SH-SY5Y (cell line): Measurements from ENCODE around the gene RAG2.

Experiments used
- GATA2 ChIP-seq: IDR thresholded peaks from 2 replicates; pipeline ENCODE4 v1.6.1; 2011; ENCODE audit warnings: mild to moderate bottlenecking, low read depth, low read length
- GATA3 ChIP-seq: IDR thresholded peaks from 2 replicates; pipeline ENCODE4 v1.6.1; 2011; ENCODE audit warnings: low read depth, mild to moderate bottlenecking, low read length, moderate library complexity

The RAG2 gene

DNA sequence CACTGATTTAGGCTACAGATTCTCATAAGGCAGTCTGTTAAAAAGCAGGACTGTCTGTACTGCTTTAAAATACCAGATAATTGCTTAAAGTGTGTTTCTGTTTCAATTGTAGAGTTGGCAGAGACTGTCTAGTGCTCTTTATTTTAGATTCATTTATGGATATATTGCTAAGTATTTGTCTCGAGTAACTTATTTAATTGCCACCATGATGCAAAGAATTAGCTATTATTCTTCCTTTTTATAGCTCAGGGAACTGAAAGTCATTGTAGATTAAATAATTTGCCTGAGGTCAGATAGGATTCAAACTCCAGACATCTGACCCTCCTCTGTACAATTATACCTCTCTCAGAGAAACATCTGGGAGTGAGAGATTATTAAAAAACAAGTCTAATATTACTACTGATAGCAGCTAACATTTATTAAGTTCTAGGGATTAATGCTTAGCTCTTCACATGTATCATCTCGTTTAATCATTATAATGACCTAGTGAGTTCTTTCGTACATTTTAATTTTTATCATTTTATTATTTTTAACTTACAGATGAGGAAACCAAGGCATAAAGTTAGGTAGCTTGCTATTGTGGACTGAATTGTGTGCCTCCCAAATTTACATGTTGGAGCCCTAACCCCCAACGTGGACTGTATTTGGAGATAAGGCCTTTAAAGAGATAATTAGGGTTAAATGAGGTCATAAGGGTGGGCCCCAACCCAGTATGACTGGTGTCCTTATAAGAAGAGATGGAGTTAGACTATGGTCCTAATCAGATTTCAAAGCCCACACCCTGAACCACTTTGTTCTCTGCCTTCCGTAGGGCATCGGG, 19.7 kb upstream of the RAG2 start:
- TF ChIP-seq GATA3 (no peak), GATA2 (no peak)

DNA sequence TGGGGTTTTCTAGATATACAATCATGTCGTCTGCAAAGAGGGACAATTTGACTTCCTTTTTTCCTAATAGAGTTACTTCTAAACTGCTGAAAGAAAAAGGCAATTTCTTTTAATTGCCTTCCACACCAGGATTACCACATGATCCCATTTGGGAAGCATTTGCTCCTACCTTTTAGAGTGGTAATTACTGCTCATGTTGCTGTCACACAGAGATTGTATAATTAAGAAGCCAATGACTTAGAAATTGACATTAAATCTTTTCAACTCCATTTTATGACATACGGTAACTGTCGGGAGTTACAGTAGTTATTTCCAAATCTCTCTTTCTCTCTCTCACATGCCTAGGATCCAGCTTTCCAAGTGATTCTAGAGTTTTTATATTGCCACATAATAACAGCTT, 17.8 kb upstream of the RAG2 start:
- TF ChIP-seq GATA3: no peak
- no peak for TF ChIP-seq GATA2

DNA sequence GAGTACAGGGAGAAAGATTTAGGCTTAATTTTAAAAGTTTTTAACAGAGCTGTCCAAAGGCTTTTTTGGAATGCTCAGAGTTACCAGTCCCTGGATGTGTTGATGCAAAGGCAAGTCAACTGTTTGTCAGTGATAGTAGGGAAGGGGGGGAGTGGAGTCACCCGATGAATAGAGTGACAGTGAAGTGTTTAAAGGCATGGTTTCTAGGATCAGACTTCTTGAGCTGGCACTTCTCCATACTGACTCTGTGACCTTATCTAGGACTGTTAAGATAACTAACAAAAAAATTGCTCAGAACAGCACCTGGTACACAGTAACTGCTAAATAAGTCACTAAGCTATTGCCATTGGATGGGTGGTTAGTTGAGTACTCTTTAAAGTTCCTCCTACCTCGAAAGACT, 11.3 kb upstream of the RAG2 start:
- TF ChIP-seq GATA2: no peak

DNA sequence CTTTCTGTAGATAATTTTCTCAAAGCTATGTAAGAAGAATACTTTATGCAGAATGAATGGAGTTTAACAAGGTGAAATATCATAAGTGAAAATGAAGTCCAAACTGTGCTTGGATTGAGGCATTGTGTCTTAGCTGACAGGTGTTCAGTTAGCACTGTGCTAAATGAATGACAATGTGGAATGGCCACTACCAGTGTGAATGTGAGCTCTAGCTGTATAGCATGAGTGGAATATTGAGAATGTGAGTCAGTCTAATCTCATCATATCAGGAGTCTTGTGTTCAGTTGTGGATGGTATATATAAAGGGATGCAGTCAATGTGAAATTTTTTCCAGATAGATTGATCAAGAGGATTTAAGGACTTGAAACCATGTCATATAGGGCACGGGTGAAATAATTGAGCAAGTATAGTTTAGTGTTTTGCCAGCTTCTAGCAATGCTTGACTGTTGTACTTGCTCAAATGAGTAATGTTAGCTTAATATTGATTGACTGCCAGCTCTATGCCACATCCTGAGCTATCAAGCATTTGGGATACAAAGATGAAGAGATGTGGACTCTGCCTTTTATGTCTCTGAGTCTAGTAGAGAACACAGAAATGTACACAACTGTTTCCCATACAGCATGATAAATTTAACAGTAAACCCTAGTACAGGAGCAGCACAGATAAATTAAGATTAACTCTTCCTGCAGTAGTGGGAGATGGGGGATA, 10.6 kb upstream of the RAG2 start:
- TF ChIP-seq GATA2 (no peak), GATA3 (no peak)

DNA sequence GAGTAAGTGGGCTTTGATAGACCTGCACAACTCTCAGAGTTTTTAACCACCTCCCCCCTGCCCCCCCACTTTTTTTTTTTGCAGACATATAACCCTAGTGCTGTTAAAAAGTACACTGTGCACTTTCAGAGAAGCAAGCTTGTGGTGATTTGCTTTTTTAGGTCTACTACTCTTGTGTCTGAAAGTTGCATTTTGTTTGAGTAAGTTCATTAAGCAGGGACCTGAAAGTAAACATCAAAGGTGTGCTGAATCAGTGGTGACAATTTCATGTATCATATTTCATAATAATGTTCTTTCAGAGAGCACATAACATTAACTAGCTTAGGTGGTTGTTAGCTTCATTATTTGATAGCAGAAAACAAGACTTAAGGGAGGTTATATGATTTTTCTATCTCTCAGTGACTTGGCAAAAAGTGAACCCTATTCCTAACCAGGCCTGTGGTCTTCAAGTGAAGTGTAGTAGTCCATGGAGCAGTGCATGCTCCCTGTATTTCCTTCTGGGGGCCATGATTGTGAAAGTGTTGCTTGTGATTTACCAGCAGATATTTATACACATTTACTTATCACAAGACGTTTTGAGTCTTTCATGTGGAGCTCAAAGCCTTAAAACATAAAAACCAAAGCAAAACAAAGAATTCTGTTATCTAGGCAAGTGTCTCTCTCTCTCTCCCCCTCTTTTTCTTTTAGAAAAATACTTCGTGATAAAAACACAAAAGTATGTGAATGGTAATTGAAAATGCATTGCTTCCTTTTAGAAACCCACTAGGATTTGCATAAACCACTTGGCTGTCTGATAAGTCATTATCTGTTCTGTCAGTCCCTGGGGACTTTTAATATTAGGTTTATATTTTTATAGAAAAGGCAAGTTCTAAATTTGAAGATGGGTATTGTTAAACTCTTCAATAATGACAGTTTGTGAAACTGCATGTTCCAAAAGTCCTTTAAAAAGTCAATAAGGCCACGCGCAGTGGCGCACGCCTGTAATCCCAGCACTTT, 7.5 kb upstream of the RAG2 start:
- TF ChIP-seq GATA2: no peak
- TF ChIP-seq GATA3: no peak

DNA sequence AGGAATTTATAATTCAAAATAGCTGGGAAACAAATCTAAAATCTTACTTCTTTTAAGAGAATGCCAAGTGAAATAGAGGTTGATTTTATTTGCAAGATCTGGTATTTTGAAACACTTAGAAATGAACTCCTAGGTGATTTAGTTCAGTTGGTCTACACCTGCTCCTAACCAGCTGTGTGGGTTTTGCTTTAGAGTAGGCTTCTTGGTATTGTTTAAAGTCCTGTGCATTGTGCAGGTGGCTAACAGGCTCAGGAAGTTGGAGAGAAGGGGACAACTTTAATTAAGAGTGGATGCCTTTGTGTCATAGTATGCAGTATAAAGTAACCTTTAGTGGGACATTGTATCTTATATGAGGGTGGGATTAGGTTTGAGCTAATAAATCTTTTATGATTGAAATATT, 4.1 kb upstream of the RAG2 start:
- no peak for TF ChIP-seq GATA3
- TF ChIP-seq GATA2: no peak

DNA sequence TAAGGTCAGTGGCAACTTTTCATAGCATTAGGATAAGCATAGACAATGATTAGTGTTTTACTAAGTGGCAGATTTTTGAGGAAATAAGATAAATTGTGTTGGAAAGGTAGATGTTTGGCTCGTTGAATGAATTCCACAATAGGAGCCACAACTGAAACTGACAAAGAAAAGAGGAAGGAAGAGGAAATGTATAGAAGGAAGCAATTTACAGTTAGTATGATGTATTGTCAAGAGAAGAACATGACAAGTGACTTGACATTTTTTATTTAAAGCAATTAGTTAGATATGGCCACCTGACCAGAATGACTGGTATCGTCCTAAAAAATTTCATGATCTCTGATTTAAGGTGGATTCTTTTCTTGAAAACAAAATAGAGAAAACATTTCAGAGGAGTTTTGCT, 3.1 kb upstream of the RAG2 start:
- TF ChIP-seq GATA3: no peak
- TF ChIP-seq GATA2: no peak

DNA sequence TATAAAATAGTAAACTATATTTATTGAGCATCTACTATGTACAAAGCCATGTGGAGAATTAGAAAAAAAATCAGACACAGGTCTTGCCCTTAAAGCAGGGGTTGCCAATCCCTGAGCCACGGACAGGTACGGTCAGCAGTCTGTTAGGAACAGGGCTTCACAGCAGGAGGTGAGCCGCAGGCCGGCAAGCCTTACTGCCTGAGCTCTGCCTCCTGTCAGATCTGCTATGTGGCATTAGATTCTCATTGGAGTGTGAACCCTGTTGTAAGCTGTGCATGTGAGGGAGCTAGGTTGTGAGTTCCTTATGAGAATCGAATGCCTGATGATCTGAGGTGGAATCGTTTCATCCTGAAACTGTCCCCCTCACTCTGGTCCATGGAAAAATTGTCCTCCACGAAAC, 2.1 kb upstream of the RAG2 start:
- TF ChIP-seq GATA2 (no peak), GATA3 (no peak)

DNA sequence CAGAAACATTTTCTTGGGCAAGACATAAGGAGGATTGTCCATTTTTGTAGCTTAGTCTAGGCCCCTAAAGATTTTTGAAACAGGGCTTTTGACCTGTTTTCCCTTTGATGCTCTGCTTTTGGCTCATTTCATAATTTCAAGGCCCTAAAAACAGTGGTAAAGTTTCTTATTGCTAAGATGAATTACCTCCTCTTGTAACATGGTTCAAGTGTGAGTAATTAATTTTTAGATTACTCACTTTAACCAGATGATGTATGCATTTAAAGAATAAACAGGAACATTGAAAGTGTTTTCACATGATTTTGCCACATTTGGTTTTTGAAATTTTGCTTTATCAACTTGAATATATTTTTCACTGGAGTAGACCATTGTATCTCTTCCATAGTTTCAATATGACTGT, 1.2 kb downstream of the RAG2 start:
- TF ChIP-seq GATA2 (no peak), GATA3 (no peak)

DNA sequence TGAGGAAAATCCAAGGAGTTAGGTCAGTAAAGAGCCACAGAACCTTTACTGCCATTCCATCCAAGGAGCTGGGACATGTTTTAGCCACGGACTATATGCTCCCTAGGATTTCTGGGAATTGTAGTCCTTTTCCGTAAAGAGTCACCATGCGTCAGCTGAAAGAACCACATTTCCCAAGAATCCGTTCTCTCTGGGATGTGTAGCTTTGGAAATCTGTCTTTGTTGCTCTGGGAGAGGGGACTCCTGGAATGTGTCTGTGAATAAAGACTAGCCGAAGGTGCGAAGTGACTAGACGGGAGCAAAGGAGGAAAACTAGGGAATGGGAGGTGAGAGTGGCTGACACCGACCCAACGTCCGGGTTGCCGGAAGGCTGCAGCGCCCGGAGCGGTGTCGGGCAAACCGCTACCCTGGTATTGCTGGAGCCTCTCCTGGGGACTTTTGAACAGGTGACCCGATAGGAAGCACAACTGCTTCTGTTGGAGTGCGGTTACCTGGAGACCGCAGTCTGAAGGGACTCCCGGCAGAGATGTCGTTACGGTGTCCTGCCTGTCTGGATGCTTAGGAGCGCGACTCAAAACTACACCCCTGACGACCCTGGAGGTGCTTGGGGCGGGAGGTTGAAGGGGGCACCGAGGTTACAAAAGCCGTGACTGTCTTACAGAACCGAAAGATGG, 3.6 kb downstream of the RAG2 start, which contains the start of gene IFTAP:
Gene IFTAP (plus strand): TSS at position 187 of the 674 bp plus-strand sequence. CDS start 15,602 bp downstream, outside the sequence.
- TF ChIP-seq GATA3 (no peak), GATA2 (no peak)

DNA sequence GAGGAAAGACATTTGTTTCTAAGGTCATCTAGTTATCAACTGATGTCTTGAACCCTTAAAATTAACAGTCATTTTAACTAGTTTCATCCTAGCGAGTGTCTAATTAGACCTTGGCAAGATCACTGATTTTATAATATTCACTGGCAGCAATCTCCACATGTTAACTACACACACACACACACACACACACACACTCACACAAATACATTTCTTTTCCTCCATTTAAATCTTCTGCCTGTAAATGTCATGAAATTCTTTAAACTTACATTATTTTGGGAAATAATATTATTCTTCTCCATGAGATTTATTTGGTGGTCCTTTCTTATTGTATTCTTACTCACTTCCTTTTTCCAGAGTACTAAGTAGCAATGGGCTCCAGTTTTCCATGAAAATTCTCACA, 6.6 kb downstream of the RAG2 start:
- TF ChIP-seq GATA2 (no peak), GATA3 (no peak)

DNA sequence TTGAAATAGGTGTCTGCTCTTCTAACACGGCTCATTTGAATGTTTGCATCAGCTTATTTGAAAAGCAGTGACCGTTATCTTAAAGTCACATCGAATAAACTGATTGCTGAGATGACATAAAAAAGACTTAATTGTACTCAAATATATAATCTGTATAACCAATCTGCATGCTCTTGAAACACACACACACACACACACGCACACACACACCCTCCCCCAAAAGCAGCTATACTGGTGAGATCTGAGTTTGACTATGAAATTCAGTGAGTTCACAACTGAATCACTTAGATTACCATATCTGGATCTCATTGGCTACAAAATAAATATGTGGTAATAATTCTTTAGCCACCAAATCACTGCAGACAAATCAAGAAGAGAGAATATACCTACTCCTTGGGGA, 7.5 kb downstream of the RAG2 start:
- peak; percentile 41; the same call in 1 of the 2 replicates for TF ChIP-seq GATA3
- TF ChIP-seq GATA2: peak; percentile 41; the same call in 1 of the 2 replicates

DNA sequence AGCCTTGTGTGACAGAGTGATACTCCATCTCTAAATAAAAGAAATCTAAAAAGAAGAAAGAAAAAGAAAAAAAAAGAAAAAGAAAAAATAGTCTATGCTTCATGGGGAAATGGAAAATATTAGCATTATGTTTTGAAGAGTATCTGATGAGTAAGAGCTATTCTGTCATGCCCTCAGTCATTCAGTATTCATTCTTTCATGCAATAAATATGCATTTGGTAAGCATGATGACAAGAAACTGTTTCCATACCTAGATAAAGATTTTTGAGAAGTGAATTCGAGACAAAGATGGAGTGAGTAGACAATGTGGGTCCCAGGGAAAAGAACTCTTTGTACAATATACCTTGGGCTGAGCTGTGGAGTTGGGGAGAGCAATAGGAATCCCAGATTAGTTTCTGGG, 9.9 kb downstream of the RAG2 start:
- no peak for TF ChIP-seq GATA3
- no peak for TF ChIP-seq GATA2
